Loucy (cell line): ENCODE measurements around the gene FEV.

Source experiments
- H2AFZ ChIP-seq: fragments of 200-600 bp; sonication (generic); 2 replicates; pipeline ENCODE4 v1.6.0; 2016; ENCODE audit warnings: antibody characterized with exemption, mild to moderate bottlenecking, low read length, moderate library complexity
- H3F3A ChIP-seq: fragments of 200-600 bp; 2 replicates; pipeline ENCODE4 v1.6.0; 2016; ENCODE audit warnings: antibody characterized with exemption, low read depth, mild to moderate bottlenecking
- H3K27me3 ChIP-seq: fragments of 200-600 bp; sonication (generic); 2 replicates; pipeline ENCODE4 v1.6.1; 2014; ENCODE audit warnings: low read length, mild to moderate bottlenecking; ENCODE audit not compliant: insufficient read depth, poor library complexity, severe bottlenecking
- H3K36me3 ChIP-seq: fragments of 200-600 bp; sonication (generic); 2 replicates; pipeline ENCODE4 v1.6.1; 2016; ENCODE audit warnings: low read length; ENCODE audit not compliant: insufficient read depth
- H3K4me1 ChIP-seq: fragments of 200-600 bp; sonication (generic); 2 replicates; pipeline ENCODE4 v1.5.1; 2014; ENCODE audit warnings: low read length, mild to moderate bottlenecking; ENCODE audit not compliant: insufficient read depth, poor library complexity, severe bottlenecking
- H3K4me2 ChIP-seq: fragments of 200-600 bp; sonication (generic); 2 replicates; pipeline ENCODE4 v1.6.0; 2014; ENCODE audit warnings: antibody characterized with exemption, low read length, low read depth, mild to moderate bottlenecking; ENCODE audit not compliant: poor library complexity, severe bottlenecking
- H3K4me3 ChIP-seq: fragments of 200-600 bp; sonication (generic); 2 replicates; pipeline ENCODE4 v1.5.1; 2014; ENCODE audit warnings: low read length, mild to moderate bottlenecking, mixed read lengths; ENCODE audit not compliant: poor library complexity, severe bottlenecking
- H3K79me2 ChIP-seq: fragments of 200-600 bp; sonication (generic); 2 replicates; pipeline ENCODE4 v1.6.1; 2014; ENCODE audit warnings: low read length; ENCODE audit not compliant: insufficient read depth
- H3K9ac ChIP-seq: fragments of 200-600 bp; sonication (generic); 2 replicates; pipeline ENCODE4 v1.6.0; 2014; ENCODE audit warnings: mild to moderate bottlenecking, low read depth, low read length, moderate library complexity; ENCODE audit not compliant: poor library complexity, severe bottlenecking
- H3K9me2 ChIP-seq: fragments of 200-600 bp; sonication (generic); replicated peaks from 2 replicates; pipeline ENCODE4 v1.6.1; 2016; ENCODE audit warnings: low read depth, low read length, mixed read lengths
- H3K9me3 ChIP-seq: fragments of 200-600 bp; sonication (generic); 2 replicates; pipeline ENCODE4 v1.6.1; 2014; ENCODE audit warnings: mild to moderate bottlenecking, antibody characterized with exemption, low read length, low read depth; ENCODE audit not compliant: insufficient read depth
- H4K20me1 ChIP-seq: fragments of 200-600 bp; sonication (generic); 2 replicates; pipeline ENCODE4 v1.6.0; 2014; ENCODE audit warnings: antibody characterized with exemption, low read length, mild to moderate bottlenecking; ENCODE audit not compliant: insufficient read depth, poor library complexity, severe bottlenecking
- EZH2phosphoT487 ChIP-seq: fragments of 200-600 bp; IDR thresholded peaks from 2 replicates; pipeline ENCODE4 v1.6.1; 2018; ENCODE audit warnings: antibody characterized with exemption, mild to moderate bottlenecking, moderate library complexity, borderline replicate concordance
- TF ChIP-seq, protein P1 (sequence below): fragments of 200-600 bp; sonication (generic); conservative IDR thresholded peaks from 2 replicates; pipeline ENCODE4 v1.5.1; 2014; ENCODE audit warnings: mild to moderate bottlenecking, antibody characterized with exemption, low read length

Gene FEV

GRCh38 chr2:218985325-218986091 is 524 bp upstream of the FEV start:
- Histone ChIP-seq H3F3A (no peaks in the 10 kb centered on the region), H3K79me2 (no peaks in the 10 kb centered on the region), H3K4me3 (peak overlapping the region; percentile 64), H2AFZ (no peak overlapping the region), H3K27me3 (no peaks in the 10 kb centered on the region), H3K4me2 (peak overlapping the region; percentile 73), H3K36me3 (no peaks in the 10 kb centered on the region), H3K9me3 (no peaks in the 10 kb centered on the region), H3K4me1 (peaks cover 4% of the 10 kb centered on the region), H3K9ac (no peak overlapping the region), H3K9me2 (no peaks in the 10 kb centered on the region), H4K20me1 (no peaks in the 10 kb centered on the region)
- no peak for TF ChIP-seq EZH2phosphoT487
- TF ChIP-seq, protein P1, sequence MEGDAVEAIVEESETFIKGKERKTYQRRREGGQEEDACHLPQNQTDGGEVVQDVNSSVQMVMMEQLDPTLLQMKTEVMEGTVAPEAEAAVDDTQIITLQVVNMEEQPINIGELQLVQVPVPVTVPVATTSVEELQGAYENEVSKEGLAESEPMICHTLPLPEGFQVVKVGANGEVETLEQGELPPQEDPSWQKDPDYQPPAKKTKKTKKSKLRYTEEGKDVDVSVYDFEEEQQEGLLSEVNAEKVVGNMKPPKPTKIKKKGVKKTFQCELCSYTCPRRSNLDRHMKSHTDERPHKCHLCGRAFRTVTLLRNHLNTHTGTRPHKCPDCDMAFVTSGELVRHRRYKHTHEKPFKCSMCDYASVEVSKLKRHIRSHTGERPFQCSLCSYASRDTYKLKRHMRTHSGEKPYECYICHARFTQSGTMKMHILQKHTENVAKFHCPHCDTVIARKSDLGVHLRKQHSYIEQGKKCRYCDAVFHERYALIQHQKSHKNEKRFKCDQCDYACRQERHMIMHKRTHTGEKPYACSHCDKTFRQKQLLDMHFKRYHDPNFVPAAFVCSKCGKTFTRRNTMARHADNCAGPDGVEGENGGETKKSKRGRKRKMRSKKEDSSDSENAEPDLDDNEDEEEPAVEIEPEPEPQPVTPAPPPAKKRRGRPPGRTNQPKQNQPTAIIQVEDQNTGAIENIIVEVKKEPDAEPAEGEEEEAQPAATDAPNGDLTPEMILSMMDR, result no peak

DNA sequence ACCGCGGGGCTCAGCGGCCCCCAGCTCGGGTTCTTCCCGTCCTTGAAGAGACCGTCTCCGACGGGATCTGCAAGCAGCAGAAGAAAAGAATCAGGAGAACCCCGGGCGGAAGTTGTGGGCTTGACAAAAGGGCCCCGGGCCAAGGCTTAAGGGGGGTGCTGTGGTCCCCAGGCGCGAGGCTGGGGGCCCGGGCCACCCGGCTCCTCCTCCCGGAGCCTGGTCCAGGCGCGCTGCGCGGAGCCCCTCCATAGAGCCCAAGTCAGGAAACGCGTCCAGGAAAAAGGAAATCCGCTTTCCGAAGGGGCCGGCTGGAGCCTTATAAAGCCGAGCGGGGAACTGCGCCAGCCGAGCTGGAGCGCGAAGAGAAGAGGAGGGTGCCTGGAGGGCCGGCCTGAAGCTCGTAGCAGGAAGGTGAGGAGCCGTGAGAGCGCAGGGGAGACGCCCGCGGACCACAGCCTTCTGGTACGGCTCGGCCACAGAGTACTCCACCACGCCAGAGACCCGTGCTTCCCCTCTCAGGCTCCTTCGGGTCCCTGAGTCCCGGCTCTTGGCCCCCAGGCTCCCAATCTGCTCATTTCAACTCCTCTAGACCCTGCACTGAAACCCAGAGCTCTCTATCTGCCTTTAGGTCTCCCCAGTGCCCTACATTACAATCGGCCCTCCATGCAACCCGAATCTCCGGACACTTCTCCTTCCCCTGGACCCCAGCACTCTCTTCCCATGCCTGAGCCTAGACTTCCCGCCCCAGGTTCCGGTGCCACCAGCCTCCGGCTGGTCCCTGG is 554 bp downstream of the FEV start:
- Histone ChIP-seq H2AFZ (no peak overlapping the region), H3K79me2 (no peaks in the 10 kb centered on the region), H3F3A (no peaks in the 10 kb centered on the region), H3K27me3 (no peaks in the 10 kb centered on the region), H4K20me1 (no peaks in the 10 kb centered on the region), H3K9me3 (no peaks in the 10 kb centered on the region), H3K4me3 (peak overlapping the region; percentile 64), H3K9me2 (no peaks in the 10 kb centered on the region), H3K4me2 (peak overlapping the region; percentile 73), H3K36me3 (no peaks in the 10 kb centered on the region), H3K9ac (peak overlapping the region; percentile 23), H3K4me1 (peaks cover 4% of the 10 kb centered on the region)
- TF ChIP-seq, protein P1, result no peak
- no peak for TF ChIP-seq EZH2phosphoT487

DNA sequence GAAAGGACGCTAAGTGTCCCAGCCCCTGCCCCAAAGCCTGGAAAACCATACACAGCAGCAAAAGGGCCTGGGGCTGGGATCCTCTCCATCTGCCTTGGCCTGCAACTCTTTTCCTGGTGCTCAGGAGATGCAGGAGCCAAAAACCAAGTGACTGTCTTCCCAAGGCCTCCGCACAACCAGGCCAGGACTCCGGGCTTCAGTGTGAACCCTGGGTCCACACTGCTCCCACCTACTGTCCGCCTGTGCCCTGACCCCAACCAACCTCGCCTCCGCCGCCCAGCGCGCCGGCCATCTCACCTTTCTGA is 1.1 kb downstream of the FEV start:
- Histone ChIP-seq H3K4me1 (peaks cover 4% of the 10 kb centered on the region), H3K9me2 (no peaks in the 10 kb centered on the region), H3K4me2 (no peak overlapping the region), H3K4me3 (no peak overlapping the region), H3F3A (no peaks in the 10 kb centered on the region), H3K9me3 (no peaks in the 10 kb centered on the region), H3K79me2 (no peaks in the 10 kb centered on the region), H2AFZ (no peak overlapping the region), H4K20me1 (no peaks in the 10 kb centered on the region), H3K9ac (no peak overlapping the region), H3K27me3 (no peaks in the 10 kb centered on the region), H3K36me3 (no peaks in the 10 kb centered on the region)
- TF ChIP-seq, protein P1, result no peak
- TF ChIP-seq EZH2phosphoT487, result no peak
